Stimulated activated CD4-positive, alpha-beta T cell treated with anti-CD3 and anti-CD28 coated beads, TNF-alpha, amount 100 ng/mL, for 1 hour (primary cell): ENCODE data around the gene CD226.
"Not testable (repeated sequence)": the region's sequence is repeated elsewhere in the genome, so short reads cannot be mapped to it uniquely, and the experiment has no call there.

Source experiments
- DNase-seq, 3 donors: peaks; one replicate each; pipeline ENCODE4 v3.0.0-alpha.2; 2020; ENCODE audit warnings: low read depth in 3 of 3, low spot score in 1 of 3

Gene CD226

GRCh38 chr18:69947361-69948133 is at the start of gene CD226:
TSS of gene CD226 (minus strand) at chr18:69947873. CDS start at chr18:69947406, 467 bp downstream.
- no peak for DNase-seq

GRCh38 chr18:69996951-69997798 is 49.5 kb upstream of the CD226 start:
- DNase-seq: no peak

GRCh38 chr18:69996417-69996816 is 48.7 kb upstream of the CD226 start:
- no peak for DNase-seq

- DNase-seq: no peak
Measured at GRCh38 chr18:69995774-69996173, 48.1 kb upstream of the CD226 start.

- DNase-seq: no peak
Measured at GRCh38 chr18:69992776-69993175, 45.1 kb upstream of the CD226 start.

GRCh38 chr18:69987870-69988269 is 40.2 kb upstream of the CD226 start:
- DNase-seq: no peak

GRCh38 chr18:69985239-69985638 is 37.6 kb upstream of the CD226 start:
- DNase-seq: no peak

- no peak for DNase-seq
Measured at GRCh38 chr18:69982417-69982816, 34.7 kb upstream of the CD226 start.

GRCh38 chr18:69981948-69982347 is 34.3 kb upstream of the CD226 start:
- no peak for DNase-seq

- DNase-seq: no peak
Measured at GRCh38 chr18:69980982-69981804, 33.5 kb upstream of the CD226 start.

GRCh38 chr18:69980509-69980908 is 32.8 kb upstream of the CD226 start:
- DNase-seq: no peak

GRCh38 chr18:69978732-69979715 is 31.4 kb upstream of the CD226 start:
- DNase-seq: no peak

- not testable (repeated sequence) for DNase-seq
Measured at GRCh38 chr18:69975294-69975693, 27.6 kb upstream of the CD226 start.

- no peak for DNase-seq
Measured at GRCh38 chr18:69974365-69974764, 26.7 kb upstream of the CD226 start.

- DNase-seq: no peak
Measured at GRCh38 chr18:69969491-69969890, 21.8 kb upstream of the CD226 start.

- no peak for DNase-seq
Measured at GRCh38 chr18:69968039-69968438, 20.4 kb upstream of the CD226 start.

GRCh38 chr18:69963196-69963595 is 15.5 kb upstream of the CD226 start:
- DNase-seq: no peak

- no peak for DNase-seq
Measured at GRCh38 chr18:69961718-69962117, 14.0 kb upstream of the CD226 start.

- DNase-seq: no peak
Measured at GRCh38 chr18:69958422-69958821, 10.7 kb upstream of the CD226 start.

GRCh38 chr18:69957747-69958146 is 10.1 kb upstream of the CD226 start:
- DNase-seq: no peak
